Lung microvascular endothelial cell (primary cell): ENCODE results near the gene WDFY2. TPM values are rescaled to one million over a fixed set of nuclear protein-coding genes. Genes with fewer than 3 reads are reported as not detected.
"Not testable (repeated sequence)": the region's sequence is repeated elsewhere in the genome, so short reads cannot be mapped to it uniquely, and the experiment has no call there.

Source experiments
- DNase-seq, 2 donors: peaks; one replicate each; pipeline versions ENCODE4 v3.0.0 to v3.0.0-alpha.2; 2010; ENCODE audit warnings: low read depth in 2 of 2
- total RNA-seq: library from RNA; depleted of rRNA; stranded (reverse); fragments of >200 nt; gene quantifications from 2 replicates; pipeline ENCODE4 v1.2.1, GENCODE V29; 2014

WDFY2 gene
- total RNA-seq, 1 donor from 2014 or later, result 4.4 TPM

- DNase-seq, result no peak
These were observed 81.2 kb downstream of the WDFY2 start for GRCh38 chr13:51665456-51665855.

DNA sequence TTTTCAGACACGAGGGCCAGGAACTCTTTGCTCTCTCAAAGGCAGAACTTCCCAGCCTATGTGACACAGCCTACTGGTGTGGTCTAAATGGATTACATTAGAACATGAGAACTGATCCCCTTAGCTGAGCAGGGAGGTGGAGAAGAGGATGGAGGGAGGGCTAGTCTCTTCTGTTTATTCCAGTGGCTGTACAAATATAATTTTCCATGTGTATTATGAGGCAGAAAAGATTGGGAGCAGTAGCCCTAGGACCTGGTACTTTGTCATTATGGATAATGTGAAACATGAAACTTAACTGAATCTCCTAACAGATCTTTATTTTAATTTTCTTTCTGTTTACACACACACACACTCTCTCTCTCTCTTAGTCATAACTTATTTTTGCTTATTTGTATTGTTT lies 82.1 kb downstream of the WDFY2 start:
- DNase-seq, result no peak

DNA sequence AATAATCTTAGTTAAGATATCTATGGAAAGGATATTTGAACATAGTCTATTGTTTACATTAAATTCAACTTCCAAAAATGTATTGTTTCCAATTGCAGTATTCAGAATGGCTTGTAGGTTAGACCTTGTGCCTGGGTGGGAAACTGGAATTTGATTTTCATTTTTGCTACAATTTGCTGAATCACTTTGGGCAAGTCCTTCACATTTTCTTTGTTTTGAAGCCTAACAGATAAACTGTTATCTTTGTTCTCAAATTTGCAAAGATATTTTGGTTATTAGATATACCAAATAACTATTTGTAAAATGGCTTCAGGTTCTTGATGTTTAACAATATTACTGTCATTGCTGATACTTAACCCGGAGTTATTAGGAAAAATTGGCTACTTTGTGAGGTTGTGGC lies 82.6 kb downstream of the WDFY2 start:
- no peak for DNase-seq

GRCh38 chr13:51668580-51669195 lies 84.4 kb downstream of the WDFY2 start:
- DNase-seq, result no peak

DNA sequence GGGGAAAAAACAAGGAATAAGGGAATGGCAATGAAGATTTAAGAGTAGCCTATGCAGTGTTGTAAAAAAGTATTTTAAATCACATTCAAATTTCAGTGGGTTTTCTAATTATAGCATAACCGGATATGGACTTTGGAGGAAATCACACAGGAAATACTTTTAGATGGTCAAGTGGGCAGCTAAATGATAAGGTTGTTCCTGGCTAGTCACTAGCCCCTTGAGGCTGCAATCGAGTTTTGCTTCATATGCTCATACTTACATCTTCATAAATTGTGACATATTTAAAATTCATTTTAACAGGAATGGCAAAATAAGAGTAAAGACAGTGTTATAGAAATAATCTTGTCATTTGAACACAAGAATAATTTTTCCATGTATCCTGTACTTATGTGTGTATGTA lies 88.9 kb downstream of the WDFY2 start:
- DNase-seq, result peak in 1 of 2 donors; percentile 12

DNA sequence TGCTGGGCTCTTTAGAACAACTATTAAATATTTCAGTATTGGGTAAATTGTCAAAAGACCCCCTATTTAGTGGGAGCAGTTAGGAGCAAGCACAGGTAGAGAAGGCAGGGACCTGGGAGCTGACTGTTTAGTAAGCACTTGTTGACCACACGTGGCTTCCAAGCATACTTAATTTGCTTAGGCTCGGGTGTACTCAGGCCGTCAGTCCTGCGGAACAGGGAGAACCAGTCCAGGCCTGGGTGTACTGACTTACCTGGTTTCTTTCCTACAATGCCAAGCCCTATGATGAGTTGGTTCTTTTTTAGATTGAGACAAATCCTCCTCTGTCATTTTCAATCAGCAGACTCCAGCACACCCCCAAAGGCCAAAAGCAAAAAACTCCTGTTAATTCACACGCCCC lies 90.0 kb downstream of the WDFY2 start:
- no peak for DNase-seq

- no peak for DNase-seq
These were observed 91.1 kb downstream of the WDFY2 start for GRCh38 chr13:51675385-51675784.

DNA sequence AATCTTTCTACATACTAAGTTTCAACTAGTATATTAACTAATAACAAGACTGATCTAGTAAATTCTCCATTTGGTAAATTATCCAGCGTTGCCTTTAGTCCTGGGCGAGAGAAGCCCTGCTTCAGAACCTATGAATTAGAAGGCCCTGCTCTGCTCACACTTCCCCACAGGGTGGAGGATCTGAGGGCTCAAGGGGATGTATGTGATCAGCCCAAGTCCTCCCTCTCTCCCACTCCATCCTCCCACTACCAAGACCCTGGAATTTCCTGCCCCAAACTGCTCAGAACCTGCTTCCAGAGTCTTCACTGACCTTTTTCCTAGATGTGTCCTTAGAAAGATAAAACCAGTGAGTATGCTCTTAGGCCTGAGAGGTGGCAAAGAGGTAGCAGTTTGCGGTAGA lies 91.6 kb downstream of the WDFY2 start:
- DNase-seq, result no peak

DNA sequence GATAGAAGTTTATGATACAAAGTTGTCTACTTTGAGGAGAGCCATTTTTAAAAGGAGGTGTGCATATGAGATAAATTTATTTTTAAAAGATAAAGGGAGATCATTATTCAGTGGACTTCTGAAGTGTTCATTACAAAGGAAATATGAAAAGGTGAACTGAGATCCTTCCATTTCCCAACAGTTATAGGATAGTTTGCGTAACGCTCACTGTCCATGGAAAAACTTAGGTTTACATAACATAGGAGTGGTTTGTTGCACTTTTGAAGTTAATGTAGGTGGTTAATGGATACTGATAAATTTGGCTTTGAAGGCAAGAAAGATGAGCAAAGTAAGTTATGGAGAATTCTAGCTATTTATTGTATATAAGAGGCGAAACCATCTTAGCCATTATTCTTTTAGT lies 92.5 kb downstream of the WDFY2 start:
- no peak for DNase-seq

DNA sequence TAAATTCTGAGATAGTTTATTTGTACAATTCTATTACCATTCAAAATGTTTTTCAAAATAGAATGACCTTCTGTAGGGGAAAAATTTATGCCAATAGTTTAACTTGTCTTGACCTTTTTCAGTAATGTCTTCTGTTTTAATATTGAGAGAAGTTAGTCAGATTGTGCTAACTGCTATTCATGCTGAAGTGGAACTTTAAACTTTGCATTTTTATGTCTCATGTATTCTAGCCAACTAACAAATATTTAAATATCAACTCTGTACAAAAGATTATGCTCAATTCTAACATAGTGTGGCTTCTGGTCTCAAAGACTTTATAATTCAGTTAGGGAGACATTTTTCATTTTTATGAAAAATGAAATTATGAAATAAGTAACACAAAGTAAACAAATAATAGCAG lies 94.2 kb downstream of the WDFY2 start:
- no peak for DNase-seq

DNA sequence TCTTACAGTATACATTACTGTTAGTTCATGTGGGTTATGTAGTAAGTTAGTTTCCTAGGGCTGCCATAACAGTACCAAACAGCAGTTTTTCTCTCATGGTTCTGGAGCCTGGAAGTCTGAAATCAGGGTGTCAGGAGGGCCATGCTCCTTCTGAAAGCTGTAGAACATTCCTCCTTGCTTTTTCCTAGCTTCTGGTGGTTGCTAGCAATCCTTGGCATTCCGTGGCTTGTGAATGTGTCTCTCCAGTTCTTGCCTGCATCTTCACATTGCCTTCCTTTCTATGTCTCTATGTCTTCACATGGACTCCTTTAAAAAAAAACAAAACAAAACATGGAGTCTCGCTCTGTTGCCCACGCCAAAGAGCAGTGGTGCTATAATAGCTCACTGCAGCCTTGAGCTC lies 95.4 kb downstream of the WDFY2 start:
- no peak for DNase-seq

DNA sequence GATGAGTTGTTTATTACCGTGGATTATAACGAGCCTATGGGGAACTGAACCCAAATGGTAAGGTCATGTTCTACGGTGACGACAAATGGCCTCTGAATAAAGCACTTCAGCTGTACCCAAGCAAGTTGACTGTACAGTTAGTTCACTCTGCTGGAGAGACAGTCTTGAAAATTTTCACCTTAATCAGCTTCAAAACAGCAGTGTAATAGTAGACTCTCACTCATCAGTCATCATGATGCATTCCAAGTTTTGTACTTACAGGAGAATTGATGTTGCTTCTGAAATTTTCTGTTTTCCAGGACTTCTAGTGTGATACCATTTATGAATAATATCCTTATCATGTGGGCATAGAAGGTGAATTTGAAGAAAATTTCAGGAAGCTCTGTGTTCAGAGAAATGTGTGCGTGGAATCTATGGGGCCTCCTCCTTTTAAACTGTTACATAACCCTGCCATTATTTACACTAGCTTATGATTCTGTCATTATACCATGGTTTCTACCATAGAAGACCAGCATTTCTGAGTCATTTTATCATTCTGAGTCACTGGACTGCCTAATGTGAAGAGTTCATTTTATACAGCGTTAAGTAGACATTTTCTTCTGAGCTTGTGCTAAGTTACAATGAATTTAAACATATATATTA lies 96.9 kb downstream of the WDFY2 start:
- DNase-seq, result peak in 1 of 2 donors; percentile 69

GRCh38 chr13:51682686-51683085 lies 98.4 kb downstream of the WDFY2 start:
- DNase-seq, result peak in 1 of 2 donors; percentile 42

DNA sequence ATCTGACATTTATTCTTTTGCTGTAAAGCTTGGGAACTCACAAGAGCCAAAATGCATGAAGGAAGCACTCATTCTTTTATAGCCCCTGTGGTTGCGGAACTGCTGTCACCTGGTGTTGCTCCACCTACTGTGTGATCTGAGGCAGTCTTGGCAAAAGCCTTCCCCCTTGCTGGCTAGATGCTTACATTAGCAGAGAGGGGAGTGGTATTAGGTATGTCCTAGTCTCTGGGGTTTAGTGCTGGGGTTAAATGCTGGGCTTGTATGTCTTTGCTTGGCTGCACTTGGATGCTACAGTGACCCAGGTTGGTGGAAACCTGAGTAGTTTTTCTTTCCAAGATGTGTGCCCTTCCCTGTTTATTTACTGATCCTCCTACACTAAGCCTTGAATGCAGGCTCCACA lies 99.3 kb downstream of the WDFY2 start:
- no peak for DNase-seq

DNA sequence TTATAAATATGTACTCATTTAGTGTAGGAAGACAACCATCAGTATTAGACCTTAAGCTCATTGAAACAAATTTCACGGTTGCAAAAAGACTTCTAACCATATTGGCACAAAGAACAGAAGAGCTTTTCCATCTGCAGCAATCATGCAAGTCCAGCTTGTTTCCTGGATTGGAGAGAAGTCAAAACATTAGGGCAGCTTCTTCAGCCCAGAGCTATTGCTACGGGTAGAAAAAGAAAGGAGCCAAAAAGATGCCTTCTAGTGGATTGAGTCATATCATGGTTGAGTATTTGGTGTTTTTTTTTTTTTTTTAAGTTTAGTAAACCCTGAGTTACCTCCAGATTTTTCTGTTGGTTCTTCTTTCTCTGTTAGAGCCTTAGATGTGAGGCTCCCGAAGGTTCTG lies 99.8 kb downstream of the WDFY2 start:
- DNase-seq, result no peak

- DNase-seq, result no peak
These were observed 103.9 kb downstream of the WDFY2 start for GRCh38 chr13:51687947-51688714.

GRCh38 chr13:51688937-51689662 lies 104.8 kb downstream of the WDFY2 start:
- DNase-seq, result no peak

DNA sequence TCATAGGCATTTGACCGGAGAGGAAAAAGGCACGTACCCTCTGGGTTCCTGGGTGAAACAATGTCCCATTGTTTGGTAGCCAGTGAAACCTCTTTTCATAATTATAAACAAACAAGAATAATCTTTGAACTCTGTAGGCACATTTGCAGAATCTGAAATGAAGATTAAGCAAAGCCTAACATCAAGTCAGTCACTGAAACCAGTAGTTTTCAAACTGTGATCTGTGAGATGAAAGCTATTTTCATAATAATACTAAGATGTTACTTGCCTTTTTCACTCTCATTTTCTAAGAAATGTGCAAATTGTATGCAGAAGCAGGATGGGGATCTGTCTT lies 105.4 kb downstream of the WDFY2 start:
- no peak for DNase-seq

- not testable (repeated sequence) for DNase-seq
These were observed 111.4 kb downstream of the WDFY2 start for GRCh38 chr13:51695677-51696076.

GRCh38 chr13:51697181-51697580 lies 112.9 kb downstream of the WDFY2 start:
- peak; percentile 44 to 54 for DNase-seq

DNA sequence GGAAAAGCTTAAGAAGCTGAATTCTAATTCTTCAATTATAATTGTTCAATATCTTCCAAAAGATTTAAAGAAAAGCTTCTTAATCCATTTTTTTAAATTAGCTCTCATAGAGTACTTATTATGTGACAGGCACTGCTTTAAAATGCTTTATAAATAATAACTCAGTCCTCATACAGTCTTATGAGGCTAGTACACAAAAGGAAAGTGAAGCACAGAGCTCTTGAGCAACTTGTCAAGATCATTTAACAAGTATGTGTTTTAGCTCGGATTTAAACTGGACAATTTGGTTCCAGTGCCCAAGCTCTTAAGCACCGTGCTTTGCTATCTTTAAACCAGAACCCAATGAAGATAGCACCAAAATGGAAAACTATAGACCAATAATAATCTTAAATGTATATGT lies 113.6 kb downstream of the WDFY2 start:
- DNase-seq, result no peak

GRCh38 chr13:51698352-51698751 lies 114.1 kb downstream of the WDFY2 start:
- no peak for DNase-seq
